HG03378 (cell line): ENCODE results near the gene UBC.
"Not testable (repeated sequence)": the region's sequence is repeated elsewhere in the genome, so short reads cannot be mapped to it uniquely, and the experiment has no call there.

Experiments used
- ATAC-seq: cut with Tn5 transposase; IDR thresholded peaks from one replicate; pipeline ENCODE4 v1.9.1; 2021; ENCODE audit warnings: mild to moderate bottlenecking, moderate library complexity; ENCODE audit not compliant: unreplicated experiment

Gene UBC

GRCh38 chr12:124938108-124938507 lies 23.7 kb upstream of the UBC start:
- no peak for ATAC-seq

GRCh38 chr12:124931528-124931927 lies 17.1 kb upstream of the UBC start:
- ATAC-seq = not testable (repeated sequence)

- ATAC-seq = no peak
Measured at GRCh38 chr12:124930586-124930985, 16.1 kb upstream of the UBC start.

- ATAC-seq = no peak
Measured at GRCh38 chr12:124929649-124930419, 15.4 kb upstream of the UBC start.

GRCh38 chr12:124928912-124929530 lies 14.6 kb upstream of the UBC start:
- ATAC-seq = no peak

- peak; percentile 16 for ATAC-seq
Measured at GRCh38 chr12:124928095-124928911, 13.9 kb upstream of the UBC start.

GRCh38 chr12:124927201-124928094 lies 13.0 kb upstream of the UBC start:
- ATAC-seq = peak; percentile 63

- not testable (repeated sequence) for ATAC-seq
Measured at GRCh38 chr12:124925782-124926181, 11.3 kb upstream of the UBC start.

GRCh38 chr12:124925117-124925516 lies 10.7 kb upstream of the UBC start:
- ATAC-seq = no peak

GRCh38 chr12:124923905-124924734 lies 9.7 kb upstream of the UBC start:
- ATAC-seq = no peak

GRCh38 chr12:124921200-124922031 lies 7.0 kb upstream of the UBC start:
- peak; percentile 42 for ATAC-seq

- ATAC-seq = no peak
Measured at GRCh38 chr12:124920353-124920935, 6.0 kb upstream of the UBC start.

- ATAC-seq = peak; percentile 14
Measured at GRCh38 chr12:124919521-124920352, 5.3 kb upstream of the UBC start.

GRCh38 chr12:124918622-124918988 lies 4.2 kb upstream of the UBC start:
- ATAC-seq = not testable (repeated sequence)

GRCh38 chr12:124917841-124918621 lies 3.6 kb upstream of the UBC start:
- ATAC-seq = no peak

- peak; percentile 34 for ATAC-seq
Measured at GRCh38 chr12:124917135-124917840, 2.8 kb upstream of the UBC start.
